ENCODE data around the gene ZIM2.

GRCh38 chr19:56839652-56840450 is 675 bp downstream of the ZIM2 start:
- no peak for TF ChIP-seq CTCF (IDR thresholded peaks at IDR 0.05; ENCODE audit: low read depth, low read length)
- TF ChIP-seq EZH2phosphoT487 (IDR thresholded peaks at IDR 0.05; ENCODE audit: low read depth): no peak
